Testis (tissue), 2 donors: ENCODE measurements around the gene MTOR.

Experiments used
- POLR2A ChIP-seq: fragments of 450-650 bp; IDR thresholded peaks from one replicate; pipeline ENCODE4 v1.6.1; 2017; ENCODE audit warnings: antibody characterized with exemption, mild to moderate bottlenecking, moderate library complexity
- TF ChIP-seq, protein P1 (sequence below), 3 experiments: fragments of 450-650 bp in 2 of 3; fragments of 200-600 bp in 1 of 3; sonication (generic) in 1 of 3; IDR thresholded peaks; one replicate each; pipeline ENCODE4 v1.5.1; 2016 to 2019; ENCODE audit warnings: antibody characterized with exemption in 3 of 3, mild to moderate bottlenecking in 2 of 3, moderate library complexity in 1 of 3

DNA sequence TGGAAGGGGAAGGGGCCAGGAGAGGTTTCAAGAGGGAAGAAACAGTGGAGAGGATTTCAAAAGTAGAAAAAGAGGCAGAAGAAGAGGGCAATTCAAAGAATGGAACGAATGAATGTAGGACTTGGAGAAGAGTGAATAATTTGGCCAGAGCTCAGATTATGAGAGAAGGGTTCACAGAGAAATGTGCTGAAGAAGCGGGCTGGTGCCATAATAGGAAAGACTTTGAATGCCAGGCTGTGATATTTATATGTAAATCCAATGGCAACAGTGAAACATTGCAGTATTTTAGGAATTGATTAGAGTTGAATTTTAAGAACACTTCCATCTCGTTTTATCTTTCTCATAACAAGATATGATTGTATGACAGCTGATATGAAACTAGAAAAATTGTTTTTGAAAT lies 109.2 kb downstream of the MTOR start:
- no peak for TF ChIP-seq POLR2A
- TF ChIP-seq, protein P1, sequence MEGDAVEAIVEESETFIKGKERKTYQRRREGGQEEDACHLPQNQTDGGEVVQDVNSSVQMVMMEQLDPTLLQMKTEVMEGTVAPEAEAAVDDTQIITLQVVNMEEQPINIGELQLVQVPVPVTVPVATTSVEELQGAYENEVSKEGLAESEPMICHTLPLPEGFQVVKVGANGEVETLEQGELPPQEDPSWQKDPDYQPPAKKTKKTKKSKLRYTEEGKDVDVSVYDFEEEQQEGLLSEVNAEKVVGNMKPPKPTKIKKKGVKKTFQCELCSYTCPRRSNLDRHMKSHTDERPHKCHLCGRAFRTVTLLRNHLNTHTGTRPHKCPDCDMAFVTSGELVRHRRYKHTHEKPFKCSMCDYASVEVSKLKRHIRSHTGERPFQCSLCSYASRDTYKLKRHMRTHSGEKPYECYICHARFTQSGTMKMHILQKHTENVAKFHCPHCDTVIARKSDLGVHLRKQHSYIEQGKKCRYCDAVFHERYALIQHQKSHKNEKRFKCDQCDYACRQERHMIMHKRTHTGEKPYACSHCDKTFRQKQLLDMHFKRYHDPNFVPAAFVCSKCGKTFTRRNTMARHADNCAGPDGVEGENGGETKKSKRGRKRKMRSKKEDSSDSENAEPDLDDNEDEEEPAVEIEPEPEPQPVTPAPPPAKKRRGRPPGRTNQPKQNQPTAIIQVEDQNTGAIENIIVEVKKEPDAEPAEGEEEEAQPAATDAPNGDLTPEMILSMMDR (IDR thresholded peaks at IDR 0.05): no peak
